ENCODE measurements around the gene KBTBD8. TPM values are rescaled to one million over a fixed set of nuclear protein-coding genes. Genes with fewer than 3 reads are reported as not detected.

KBTBD8 gene
- total RNA-seq, 1 experiment from 2014 or later, result 2.0 TPM

GRCh38 chr3:67030785-67031740 lies 33.0 kb downstream of the KBTBD8 start:
- Histone ChIP-seq H3K4me1 (ENCODE audit: insufficient read depth, low read length, poor library complexity, severe bottlenecking) (no peaks in the 10 kb centered on the region), H3K36me3 (ENCODE audit: insufficient read depth, low read length, poor library complexity, severe bottlenecking) (no peaks in the 10 kb centered on the region), H3K9me3 (ENCODE audit: low read depth, low read length, poor library complexity, severe bottlenecking) (no peaks in the 10 kb centered on the region), H3K4me3 (ENCODE audit: low read depth, low read length, poor library complexity, severe bottlenecking) (no peak overlapping the region), H3K27ac (ENCODE audit: low read depth, low read length, poor library complexity, severe bottlenecking) (no peak overlapping the region), H3K27me3 (replicated peaks; ENCODE audit: insufficient read depth, low read depth, low read length, poor library complexity) (no peaks in the 10 kb centered on the region)
- ChIA-PET CTCF (no interaction called here), POLR2A (ENCODE audit: low non-redundant PET) (no interaction called here)
- TF ChIP-seq EZH2 (IDR thresholded peaks at IDR 0.05; ENCODE audit: borderline replicate concordance, low read depth, low read length, poor library complexity, severe bottlenecking), result no peak
- TF ChIP-seq, protein P1, sequence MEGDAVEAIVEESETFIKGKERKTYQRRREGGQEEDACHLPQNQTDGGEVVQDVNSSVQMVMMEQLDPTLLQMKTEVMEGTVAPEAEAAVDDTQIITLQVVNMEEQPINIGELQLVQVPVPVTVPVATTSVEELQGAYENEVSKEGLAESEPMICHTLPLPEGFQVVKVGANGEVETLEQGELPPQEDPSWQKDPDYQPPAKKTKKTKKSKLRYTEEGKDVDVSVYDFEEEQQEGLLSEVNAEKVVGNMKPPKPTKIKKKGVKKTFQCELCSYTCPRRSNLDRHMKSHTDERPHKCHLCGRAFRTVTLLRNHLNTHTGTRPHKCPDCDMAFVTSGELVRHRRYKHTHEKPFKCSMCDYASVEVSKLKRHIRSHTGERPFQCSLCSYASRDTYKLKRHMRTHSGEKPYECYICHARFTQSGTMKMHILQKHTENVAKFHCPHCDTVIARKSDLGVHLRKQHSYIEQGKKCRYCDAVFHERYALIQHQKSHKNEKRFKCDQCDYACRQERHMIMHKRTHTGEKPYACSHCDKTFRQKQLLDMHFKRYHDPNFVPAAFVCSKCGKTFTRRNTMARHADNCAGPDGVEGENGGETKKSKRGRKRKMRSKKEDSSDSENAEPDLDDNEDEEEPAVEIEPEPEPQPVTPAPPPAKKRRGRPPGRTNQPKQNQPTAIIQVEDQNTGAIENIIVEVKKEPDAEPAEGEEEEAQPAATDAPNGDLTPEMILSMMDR (conservative IDR thresholded peaks at IDR 0.05; ENCODE audit: low read depth, low read length), result no peak
- intact Hi-C loops (cut with micrococcal nuclease; ENCODE audit: unreplicated experiment), result no loop called here
- no TSS peak for BruUV-seq (replicated peaks)
- no peak for DNase-seq (ENCODE audit: low spot score)

DNA sequence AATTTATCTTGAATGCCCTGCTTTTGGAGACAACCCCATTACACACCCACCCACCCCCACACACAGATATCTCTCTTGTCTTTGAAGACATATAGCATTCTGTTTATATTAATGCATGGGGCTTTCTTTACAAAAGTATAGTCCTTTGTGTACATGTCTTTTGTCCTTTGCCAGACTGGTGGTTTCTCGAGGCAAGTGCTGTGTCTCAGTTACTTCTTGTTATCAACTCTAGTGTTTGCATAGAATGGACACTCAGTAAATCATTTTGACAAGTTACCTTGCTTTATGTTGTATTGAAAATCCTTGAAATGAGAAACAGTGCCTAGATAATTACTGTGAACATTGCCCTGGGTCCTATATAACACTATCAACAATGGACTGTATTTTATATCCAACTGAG lies 33.9 kb downstream of the KBTBD8 start:
- no peaks in the 10 kb centered on the region for H3K36me3 ChIP-seq (ENCODE audit: insufficient read depth, low read length, poor library complexity, severe bottlenecking)
- H3K4me1 ChIP-seq (ENCODE audit: insufficient read depth, low read length, poor library complexity, severe bottlenecking), result no peaks in the 10 kb centered on the region
- H3K27ac ChIP-seq (ENCODE audit: low read depth, low read length, poor library complexity, severe bottlenecking), result no peak overlapping the region
- TF ChIP-seq, protein P1 (conservative IDR thresholded peaks at IDR 0.05; ENCODE audit: low read depth, low read length), result no peak
- TF ChIP-seq EZH2 (IDR thresholded peaks at IDR 0.05; ENCODE audit: borderline replicate concordance, low read depth, low read length, poor library complexity, severe bottlenecking), result no peak
- ChIA-PET POLR2A (ENCODE audit: low non-redundant PET) (no interaction called here), CTCF (no interaction called here)
- no peak for DNase-seq (ENCODE audit: low spot score)
- no peaks in the 10 kb centered on the region for H3K27me3 ChIP-seq (replicated peaks; ENCODE audit: insufficient read depth, low read depth, low read length, poor library complexity)
- intact Hi-C loops (cut with micrococcal nuclease; ENCODE audit: unreplicated experiment), result no loop called here
- no peak overlapping the region for H3K4me3 ChIP-seq (ENCODE audit: low read depth, low read length, poor library complexity, severe bottlenecking)
- H3K9me3 ChIP-seq (ENCODE audit: low read depth, low read length, poor library complexity, severe bottlenecking), result no peaks in the 10 kb centered on the region
- BruUV-seq (replicated peaks), result no TSS peak

DNA sequence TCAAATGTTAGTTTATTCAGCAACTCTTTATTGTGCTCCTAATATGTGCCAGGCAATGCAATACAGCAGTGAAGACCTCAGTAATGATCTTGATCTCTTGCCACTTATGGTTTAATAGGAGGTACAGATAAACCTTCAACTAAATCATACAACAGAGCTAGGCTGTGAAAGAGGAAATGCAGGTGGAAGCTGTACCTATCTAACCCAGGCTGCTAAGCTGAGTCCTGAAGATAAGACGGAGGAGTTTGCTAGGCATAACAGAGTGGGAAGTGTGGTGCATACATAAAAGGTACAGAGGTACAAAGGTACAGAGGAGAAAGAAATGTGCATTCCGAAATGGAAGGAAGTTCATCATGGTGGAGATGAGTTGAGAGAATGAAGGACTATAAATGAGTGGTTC lies 35.0 kb downstream of the KBTBD8 start:
- ChIA-PET POLR2A (ENCODE audit: low non-redundant PET) (no interaction called here), CTCF (no interaction called here)
- Histone ChIP-seq H3K27me3 (replicated peaks; ENCODE audit: insufficient read depth, low read depth, low read length, poor library complexity) (no peaks in the 10 kb centered on the region), H3K4me1 (ENCODE audit: insufficient read depth, low read length, poor library complexity, severe bottlenecking) (no peaks in the 10 kb centered on the region), H3K9me3 (ENCODE audit: low read depth, low read length, poor library complexity, severe bottlenecking) (no peaks in the 10 kb centered on the region), H3K4me3 (ENCODE audit: low read depth, low read length, poor library complexity, severe bottlenecking) (no peak overlapping the region), H3K27ac (ENCODE audit: low read depth, low read length, poor library complexity, severe bottlenecking) (no peak overlapping the region), H3K36me3 (ENCODE audit: insufficient read depth, low read length, poor library complexity, severe bottlenecking) (no peaks in the 10 kb centered on the region)
- intact Hi-C loops (cut with micrococcal nuclease; ENCODE audit: unreplicated experiment), result no loop called here
- TF ChIP-seq, protein P1 (conservative IDR thresholded peaks at IDR 0.05; ENCODE audit: low read depth, low read length), result no peak
- no peak for TF ChIP-seq EZH2 (IDR thresholded peaks at IDR 0.05; ENCODE audit: borderline replicate concordance, low read depth, low read length, poor library complexity, severe bottlenecking)
- DNase-seq (ENCODE audit: low spot score), result no peak
- no TSS peak for BruUV-seq (replicated peaks)
